Bone marrow (tissue), 2 donors: ENCODE results near the gene NANOS2.
"Not testable (repeated sequence)": the region's sequence is repeated elsewhere in the genome, so short reads cannot be mapped to it uniquely, and the experiment has no call there.

Experiments
- DNase-seq, 2 donors: peaks; one replicate each; lab custom pipeline; 2025; lab: John Stamatoyannopoulos, UW

The NANOS2 gene

DNA sequence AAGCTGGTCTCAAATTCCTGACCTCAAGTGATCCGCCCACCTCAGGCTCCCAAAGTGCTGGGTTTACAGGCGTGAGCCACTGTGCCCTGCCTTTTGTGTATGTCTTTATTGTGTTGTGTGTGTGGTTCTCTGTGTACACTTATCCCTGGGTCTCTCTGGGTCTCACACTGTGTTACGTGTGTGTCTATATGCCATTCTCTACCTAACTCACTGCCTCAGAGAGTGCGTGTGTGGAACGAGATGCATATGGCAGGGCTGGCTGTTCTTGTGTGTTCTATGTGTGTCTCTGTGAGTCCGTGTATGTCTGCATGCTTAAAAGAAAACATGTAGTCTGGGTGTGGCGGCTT is 40.0 kb downstream of the NANOS2 start:
- no peak for DNase-seq

DNA sequence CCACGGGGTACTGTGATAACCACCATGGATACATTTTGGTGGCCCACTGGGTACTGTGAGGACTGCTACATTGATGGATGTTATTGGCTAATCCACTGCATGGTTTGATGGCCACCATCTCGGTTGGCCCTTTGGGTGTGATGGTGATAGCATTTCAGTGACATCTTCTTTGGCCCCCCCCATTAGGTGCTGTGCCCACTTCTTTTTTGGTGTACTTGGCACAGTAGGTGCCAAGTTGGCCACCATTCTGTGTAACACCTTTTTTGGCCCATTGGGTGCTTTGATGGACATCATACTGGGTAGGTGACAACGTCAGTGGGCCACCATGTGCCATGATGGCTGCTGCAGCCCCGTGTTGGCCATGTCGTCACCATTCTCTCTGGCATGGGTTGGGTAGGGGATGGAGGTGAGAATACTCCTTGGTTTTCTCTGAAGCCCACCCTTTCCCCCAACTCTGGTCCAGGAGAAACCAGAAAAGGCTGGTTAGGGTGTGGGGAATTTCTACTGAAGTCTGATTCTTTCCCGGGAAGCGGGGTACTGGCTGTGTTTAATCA is 41.3 kb downstream of the NANOS2 start:
- DNase-seq, result no peak

DNA sequence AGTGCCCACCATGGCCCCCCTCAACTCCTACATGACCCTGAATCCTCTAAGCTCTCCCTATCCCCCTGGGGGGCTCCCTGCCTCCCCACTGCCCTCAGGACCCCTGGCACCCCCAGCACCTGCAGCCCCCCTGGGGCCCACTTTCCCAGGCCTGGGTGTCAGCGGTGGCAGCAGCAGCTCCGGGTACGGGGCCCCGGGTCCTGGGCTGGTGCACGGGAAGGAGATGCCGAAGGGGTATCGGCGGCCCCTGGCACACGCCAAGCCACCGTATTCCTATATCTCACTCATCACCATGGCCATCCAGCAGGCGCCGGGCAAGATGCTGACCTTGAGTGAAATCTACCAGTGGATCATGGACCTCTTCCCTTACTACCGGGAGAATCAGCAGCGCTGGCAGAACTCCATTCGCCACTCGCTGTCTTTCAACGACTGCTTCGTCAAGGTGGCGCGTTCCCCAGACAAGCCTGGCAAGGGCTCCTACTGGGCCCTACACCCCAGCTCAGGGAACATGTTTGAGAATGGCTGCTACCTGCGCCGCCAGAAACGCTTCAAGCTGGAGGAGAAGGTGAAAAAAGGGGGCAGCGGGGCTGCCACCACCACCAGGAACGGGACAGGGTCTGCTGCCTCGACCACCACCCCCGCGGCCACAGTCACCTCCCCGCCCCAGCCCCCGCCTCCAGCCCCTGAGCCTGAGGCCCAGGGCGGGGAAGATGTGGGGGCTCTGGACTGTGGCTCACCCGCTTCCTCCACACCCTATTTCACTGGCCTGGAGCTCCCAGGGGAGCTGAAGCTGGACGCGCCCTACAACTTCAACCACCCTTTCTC is 42.3 kb downstream of the NANOS2 start:
- DNase-seq, result no peak

DNA sequence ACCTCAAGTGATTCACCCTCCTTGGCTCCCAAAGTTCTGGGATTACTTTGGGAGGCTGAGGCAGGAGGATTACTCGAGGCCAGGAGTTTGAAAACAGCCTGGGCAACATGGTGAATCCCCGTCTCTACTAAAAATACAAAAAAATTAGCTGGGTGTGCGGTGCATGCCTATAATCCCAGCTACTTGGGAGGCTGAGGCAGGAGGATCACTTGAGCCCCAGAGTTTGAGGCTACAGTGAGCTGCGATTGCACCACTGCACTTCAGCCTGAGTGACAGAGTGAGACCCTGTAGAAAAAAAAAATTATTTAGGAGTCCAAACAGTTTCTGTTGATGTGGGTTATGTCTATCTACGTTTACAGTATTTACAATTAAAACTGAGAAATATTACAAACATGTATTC is 43.8 kb downstream of the NANOS2 start:
- no peak for DNase-seq

DNA sequence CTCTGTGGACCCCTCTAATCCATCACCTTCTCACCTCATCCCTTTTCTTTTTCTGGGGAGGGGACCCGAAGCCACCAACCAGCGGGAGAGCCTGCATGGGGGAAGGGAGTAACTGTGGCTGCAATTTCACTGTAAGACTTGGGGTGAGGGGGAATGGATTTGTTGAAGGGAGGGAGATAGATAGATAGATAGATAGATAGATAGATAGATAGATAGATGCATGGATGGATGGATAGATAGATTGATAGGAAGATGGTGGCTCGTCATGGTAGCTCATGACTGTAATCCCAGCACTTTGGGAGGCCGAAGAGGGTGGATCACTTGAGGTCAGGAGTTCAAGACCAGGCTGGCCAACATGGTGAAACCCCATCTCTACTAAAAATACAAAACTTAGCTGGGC is 47.3 kb downstream of the NANOS2 start:
- DNase-seq, result not testable (repeated sequence)

DNA sequence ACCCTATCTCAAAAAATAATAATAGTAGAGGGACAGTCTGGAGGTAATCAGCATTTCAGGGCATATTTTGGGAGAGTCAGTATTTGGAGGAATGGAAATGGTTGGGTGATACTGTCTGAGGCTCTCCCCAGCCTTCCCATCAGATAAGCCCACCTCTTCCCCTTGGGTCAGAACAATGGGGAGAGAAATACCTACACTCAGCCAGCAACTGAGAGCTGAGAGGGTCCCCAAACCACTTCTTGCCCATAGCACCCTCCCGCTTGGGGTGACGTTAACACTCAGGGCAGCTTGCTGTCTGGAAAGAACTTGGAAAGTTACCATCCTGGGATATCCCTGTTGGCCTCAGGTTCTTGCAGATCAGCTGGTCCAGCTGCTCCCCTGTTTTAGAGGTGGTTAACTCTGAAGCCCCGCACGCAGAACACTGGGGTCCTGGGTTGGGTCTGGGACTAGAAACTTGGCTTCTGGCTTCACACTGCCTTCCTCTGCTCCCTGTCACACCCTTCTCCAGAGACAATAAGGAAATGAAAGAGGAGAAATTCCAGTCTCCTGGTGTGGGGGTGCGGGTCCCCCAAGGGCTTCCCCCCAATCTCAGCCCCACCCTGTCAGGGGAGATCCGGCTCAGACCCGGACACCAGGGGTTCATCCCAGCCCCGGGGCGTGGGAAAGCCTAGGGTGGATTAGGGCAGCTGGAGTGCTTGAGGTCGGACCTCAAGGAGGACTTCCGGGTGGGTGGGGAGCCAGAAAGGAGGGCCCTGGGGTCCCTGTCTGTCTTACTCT is 48.0 kb downstream of the NANOS2 start:
- no peak for DNase-seq

DNA sequence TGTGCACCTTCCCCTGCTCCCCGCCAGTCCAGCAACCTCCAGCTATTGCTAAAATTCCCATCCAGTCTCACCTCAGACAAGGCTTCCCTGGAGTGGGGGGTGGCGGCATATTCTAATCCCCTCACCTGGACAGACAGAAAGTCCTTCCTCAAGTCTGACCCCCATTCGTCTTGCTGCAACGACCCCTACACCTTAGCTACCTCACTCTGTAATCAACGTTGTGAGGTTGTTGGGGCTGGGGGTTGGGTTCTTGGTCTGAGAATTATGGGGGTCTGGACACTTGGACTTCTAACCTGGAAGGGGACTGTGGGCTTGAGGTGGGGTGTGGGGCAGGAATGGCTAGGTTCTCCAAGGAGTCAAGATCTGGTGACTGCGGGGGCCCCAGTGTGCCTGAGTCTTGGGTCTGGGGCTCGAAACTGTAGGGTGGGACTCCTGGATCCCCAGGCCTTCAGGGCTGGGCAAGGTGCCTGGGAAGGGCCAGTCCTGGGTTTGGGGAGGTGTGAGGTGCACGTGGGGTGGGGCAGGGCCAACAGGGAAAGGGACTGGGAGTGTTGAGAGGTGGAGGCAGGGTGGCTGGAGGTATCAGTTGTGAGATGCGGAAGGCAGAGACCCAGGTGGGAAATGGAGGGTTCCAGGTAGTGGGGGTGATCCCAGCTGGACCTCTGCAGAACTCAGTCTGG is 49.2 kb downstream of the NANOS2 start:
- DNase-seq, result no peak

DNA sequence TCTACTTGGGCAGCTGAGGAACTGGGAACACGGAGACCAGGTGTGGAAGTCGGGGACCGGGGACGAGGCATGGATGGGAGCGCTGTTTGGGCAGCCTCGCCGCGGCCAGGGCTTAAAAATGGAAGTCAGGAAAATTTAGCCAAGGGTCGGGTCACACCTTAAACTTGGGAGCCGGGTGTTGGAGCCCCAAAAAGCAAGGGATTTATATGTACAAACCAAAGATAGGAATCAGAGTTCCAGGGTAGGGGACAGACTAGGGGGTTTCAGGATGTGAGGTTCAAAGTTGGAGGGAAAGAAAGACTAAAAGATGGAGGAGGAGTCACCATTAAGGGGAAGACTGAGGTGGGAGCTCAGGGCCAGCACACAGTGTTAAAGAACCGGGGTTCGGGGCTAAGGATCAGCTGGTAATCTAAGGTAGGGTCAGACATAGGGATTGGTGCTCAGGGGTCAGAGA is 49.9 kb downstream of the NANOS2 start:
- no peak for DNase-seq

DNA sequence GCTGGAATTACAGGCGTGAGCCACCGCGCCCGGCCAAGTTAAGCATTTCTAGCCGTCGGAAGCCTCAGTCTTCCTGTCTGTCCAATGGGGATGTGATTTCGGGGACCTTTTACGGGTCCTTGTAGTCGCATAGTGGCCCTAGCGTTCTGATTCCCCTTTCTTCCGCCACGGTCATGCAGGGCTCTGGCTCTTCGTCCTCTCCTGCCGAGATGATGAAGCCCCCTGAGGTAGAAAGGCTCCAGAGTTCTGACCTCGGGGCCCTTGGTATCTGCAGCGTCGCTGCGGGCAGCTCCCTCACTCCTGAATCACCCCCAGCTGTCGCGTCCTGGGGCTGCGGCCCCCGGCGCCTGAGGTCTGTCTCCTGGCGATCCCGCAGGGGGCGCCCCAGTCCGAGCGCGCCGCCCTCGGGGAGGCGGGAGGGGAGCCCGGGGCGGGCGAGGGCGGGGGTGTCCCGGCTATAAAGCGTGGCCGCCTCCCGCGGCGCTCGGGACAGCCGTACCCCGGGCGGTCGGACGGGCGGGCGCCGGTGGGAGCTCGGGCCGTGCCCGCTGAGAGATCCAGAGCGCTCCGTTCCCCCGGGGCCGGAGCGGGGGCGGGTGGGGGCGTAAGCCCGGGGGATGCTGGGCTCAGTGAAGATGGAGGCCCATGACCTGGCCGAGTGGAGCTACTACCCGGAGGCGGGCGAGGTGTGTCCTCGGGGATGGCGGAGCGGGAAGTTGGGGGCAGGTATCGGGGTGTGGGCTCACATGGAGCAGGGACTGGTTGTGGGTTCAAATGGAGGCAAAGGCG is 50.5 kb downstream of the NANOS2 start, which contains the start of gene FOXA3:
TSS of gene FOXA3 (plus strand) at position 487 of the 789 bp plus-strand sequence. CDS start at position 618, 131 bp downstream.
- peak; percentile 19 to 42 for DNase-seq

DNA sequence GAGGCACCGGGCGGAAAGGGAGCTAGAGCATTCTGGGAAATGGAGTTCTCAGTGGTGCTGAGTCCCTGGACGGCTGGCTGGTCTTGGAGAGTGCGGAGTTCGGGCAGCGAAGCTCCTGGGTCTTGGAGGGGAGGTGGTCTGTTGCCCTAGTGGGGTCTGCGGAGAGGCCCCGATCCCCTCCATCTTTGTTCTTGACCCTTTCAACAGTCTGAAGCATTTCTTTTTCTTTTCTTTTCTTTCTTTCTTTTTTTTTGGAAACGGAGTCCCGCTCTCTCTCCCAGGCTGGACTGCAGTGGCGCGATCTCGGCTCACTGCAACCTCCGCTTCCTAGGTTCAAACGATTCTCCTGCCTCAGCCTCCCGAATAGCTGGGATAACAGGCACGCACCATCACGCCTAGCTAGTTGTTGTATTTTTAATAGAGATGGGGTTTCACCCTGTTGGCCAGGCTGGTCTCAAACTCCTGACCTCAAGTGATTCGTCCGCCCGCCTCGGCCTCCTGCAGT is 51.2 kb downstream of the NANOS2 start:
- no peak for DNase-seq
